Activated CD4-positive, alpha-beta T cell treated with anti-CD3 and anti-CD28 coated beads, Interleukin-2, amount 50 U/mL, for 4 hours (primary cell): ENCODE results near the gene PNKD.
"Not testable (repeated sequence)": the region's sequence is repeated elsewhere in the genome, so short reads cannot be mapped to it uniquely, and the experiment has no call there.

ENCODE experiments used
- DNase-seq, 2 experiments: peaks; one replicate each; pipeline ENCODE4 v3.0.0-alpha.2; 2020

Gene PNKD

DNA sequence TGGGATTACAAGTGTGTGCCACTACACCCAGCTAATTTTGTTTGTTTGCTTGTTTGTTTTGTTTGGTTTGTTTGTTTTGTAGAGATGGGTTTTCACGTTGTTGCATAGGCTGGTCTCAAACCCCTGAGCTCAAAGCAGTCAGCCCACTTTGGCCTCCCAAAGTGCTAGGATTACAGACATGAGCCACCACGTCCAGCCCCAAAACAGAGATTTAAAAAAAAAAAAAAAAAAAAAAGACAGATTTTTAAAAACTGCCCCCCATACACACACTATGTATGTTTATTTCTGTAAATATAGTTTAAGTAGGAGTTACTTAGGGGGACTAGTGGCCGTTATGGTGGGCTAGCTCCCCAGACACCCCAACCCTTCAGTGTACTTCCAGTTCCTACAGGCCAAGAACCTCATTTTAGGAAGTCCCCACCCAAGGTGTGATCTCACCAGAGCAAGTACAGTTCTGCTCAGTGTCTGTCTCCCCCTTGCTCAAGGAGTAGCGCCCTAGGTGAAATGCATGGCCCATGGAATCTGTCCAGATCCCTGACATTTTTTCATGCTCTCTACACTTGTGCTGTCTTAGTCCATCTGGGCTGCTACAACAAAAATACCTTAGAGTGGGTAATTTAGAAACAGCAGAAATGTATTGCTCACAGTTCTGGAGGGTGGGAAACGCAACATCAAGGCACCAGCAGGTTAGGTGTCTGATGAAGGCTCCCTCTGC lies 23.6 kb downstream of the PNKD start:
- DNase-seq = no peak

DNA sequence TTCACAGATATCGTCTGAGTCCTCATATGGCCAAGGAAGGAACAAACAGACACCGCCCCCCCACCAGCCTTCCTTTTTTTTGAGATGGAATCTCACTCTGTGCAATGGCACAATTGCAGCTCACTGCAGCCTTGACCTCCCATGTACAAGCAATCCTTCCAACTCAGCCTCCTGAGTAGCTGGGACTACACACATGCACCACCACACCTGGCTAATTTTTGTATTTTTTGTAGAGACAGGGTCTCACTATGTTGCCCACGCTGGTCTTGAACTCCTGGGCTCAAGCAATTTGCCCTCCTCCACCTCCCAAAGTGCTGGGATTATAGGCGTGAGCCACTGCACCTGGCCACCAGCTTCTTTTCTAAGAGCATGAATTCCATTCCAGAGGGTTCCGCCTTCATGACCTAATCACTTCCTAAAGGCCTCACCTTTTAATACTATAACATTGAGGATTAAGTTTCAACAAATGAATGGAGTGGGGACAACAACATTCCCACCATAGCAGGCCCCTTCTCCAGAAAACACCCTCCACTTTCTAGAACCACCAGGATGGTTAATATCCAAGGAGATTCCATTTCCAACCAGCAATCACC lies 24.2 kb downstream of the PNKD start:
- no peak for DNase-seq

DNA sequence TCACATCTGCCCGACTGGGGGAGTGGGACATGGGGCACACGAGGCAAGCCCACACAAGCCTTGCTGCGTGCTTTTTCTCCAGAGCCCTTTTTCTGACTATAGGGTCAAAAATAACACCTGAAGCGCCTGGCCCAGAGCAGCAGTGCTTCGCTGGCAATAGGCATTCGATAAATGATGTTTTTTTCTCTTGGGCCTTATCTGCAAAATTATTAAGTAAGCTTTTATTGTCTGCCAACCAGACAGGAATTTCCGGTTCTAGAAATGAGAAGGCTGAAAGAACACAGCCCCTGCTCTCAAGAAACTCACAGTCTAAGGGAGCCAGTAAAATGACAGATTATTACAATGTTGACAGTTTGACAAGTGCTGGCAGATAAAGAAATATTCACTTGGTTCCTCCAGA lies 24.7 kb downstream of the PNKD start:
- DNase-seq = no peak

DNA sequence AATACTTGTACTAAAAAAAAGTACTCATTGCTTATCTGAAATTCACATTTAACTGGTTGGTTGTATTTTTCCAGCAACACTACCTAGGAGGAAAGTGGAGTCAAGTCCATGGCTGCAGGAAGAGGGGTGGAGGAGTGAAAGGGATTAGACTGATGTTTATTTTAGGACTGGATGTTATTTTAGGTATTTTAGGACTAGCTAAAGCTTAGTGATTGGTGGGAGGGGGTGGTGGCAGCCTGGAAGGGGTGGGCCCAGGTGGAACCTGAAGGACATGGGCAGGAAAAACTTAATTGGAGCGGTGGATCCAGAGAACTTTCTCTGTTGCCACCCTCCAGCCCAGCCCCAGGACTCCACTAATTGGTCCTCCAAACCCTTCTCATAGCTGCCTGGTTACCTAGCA lies 25.9 kb downstream of the PNKD start:
- DNase-seq = no peak

DNA sequence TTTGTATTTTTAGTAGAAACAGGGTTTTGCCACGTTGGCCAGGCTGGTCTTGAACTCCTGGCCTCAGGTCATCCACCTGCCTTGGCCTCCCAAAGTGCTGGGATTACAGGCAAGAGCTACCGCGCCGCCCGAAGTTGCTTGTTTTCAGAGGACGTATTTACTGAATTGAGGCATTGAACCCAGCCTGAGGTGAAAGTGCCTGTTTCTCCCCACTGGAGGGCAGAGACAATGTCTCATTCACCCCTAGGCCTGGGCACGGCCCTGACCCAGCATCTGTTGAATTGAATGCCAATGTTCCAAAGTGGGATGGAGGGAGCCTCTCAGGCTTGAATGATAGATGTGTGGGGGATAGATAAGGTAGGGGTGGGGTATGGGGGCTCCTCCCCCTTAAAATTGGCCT lies 26.5 kb downstream of the PNKD start:
- no peak for DNase-seq

DNA sequence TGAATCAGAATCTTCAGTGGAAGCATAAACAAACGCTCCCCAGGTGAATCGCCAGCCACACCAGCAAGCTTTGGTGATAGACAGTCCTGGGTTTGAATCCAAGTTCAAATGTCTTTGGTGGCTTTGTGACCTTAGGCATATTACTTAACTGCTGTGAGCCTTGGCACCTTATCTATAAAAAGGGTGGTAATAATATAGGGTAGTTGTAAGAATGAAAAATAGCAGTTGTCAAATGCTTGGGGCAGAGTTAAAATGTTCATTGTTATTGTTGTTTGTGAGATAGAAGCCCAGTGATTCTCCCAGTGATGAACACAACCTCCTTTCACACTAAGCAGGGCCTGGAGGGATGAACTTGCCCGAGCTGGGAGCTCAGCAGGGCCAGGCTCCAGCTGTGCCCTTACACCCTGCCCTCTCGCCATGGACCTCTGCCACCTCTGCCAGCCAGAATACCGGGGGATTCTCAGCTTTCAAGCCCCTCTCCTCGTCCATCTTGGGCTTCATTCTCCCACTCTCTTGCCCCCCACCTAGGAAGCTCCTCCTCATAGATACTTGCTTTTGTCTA lies 28.1 kb downstream of the PNKD start:
- DNase-seq = no peak

DNA sequence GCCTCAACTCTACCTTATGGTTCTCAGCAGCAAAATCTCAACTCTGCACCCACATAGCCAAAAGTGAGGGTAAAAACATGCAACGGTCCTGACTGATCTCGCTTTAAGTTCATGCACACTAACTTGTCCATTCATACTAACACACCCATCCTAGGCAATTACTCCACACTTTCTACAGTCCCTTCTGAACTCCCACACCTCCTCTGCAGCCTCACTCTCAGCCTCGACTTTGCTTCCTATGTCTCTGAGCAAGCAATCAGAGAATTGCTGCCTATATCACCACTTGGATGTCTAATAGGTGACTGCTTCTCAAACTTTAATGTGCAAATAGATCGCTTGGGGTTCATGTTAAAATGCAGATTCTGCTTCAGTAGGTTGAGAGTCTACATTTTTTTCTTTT lies 29.8 kb downstream of the PNKD start:
- DNase-seq = no peak

DNA sequence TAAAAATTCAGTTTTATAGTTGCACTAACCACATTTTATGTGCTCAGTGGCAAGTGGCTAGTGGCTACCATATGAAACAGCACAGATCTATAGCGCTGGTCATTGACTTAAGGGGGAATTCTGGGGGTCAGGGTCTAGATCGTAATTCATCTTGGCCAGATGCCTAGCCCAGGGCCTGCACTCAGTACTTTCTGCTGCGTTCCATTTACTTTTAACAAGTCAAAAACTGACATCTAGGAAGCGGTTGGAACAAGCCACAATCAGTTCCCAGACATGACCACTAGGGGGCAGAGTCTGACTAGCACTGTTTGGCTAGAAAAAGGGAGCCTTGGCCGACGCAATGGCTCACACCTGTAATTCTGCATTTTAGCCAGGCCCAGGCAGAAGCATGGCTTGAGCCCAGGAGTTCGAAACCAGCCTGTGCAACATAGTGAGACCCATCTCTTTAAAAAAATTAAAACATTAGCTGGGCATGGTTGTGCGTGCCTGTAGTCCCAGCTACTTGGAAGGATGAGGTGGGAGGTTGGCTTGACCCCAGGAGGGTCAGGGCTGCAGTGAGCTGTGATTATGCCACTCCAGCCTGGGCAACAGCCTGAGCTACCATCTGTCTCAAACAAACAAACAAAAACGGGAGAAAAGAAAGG lies 31.0 kb downstream of the PNKD start:
- DNase-seq = peak; percentile 86 to 87

DNA sequence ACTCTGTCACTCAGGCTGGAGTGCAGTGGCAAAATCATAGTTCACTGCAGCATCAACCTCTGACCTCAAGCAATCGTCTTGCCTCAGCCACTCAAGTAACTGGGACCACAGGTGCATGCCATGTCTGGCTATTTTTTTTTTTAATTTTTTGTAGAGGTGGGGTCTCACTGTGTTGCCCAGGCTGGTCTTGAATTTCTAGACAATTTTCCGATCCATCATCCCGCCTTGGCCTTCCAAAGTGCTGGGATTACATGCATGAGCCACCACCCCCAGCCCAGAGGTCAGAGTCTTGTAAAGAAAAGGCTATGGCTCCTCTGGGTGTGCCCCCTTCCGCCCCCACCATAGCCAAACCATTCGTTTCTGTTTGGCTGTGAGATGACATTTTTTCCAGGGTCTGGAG lies 35.1 kb downstream of the PNKD start:
- no peak for DNase-seq

DNA sequence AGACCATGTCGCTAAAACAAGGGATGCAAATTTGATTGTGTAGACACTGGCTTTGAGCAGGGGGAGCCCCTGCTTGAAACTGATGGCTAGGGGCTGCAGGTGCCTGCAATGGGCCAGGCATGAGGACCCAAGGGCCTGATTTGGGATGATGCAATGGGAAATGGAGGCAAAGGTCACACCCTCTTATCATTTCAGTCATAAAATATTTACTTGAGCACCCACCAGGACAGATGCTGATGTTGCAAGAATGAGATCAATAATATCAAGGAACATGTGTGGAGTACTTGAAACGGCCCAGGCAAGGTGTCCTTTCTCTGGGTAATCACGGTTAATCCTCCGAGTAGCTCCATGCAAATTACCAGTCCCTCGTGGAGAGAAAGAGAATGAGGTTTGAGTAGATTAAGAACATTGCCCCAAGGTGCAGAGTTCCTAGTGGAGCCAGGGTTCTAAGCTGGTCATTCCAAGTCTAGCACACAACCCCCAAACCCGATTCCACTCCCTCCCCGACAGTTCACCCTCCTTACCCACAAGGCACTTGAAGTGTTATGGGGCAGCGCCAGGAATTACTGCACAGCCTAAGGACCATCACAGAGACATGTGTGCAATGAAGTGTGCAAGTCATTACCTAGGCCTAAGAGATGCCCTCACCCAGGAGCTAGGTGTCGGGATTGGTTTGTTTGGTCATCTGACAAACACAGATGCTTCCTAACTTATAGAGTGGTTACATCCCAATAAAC lies 36.0 kb downstream of the PNKD start:
- no peak for DNase-seq

DNA sequence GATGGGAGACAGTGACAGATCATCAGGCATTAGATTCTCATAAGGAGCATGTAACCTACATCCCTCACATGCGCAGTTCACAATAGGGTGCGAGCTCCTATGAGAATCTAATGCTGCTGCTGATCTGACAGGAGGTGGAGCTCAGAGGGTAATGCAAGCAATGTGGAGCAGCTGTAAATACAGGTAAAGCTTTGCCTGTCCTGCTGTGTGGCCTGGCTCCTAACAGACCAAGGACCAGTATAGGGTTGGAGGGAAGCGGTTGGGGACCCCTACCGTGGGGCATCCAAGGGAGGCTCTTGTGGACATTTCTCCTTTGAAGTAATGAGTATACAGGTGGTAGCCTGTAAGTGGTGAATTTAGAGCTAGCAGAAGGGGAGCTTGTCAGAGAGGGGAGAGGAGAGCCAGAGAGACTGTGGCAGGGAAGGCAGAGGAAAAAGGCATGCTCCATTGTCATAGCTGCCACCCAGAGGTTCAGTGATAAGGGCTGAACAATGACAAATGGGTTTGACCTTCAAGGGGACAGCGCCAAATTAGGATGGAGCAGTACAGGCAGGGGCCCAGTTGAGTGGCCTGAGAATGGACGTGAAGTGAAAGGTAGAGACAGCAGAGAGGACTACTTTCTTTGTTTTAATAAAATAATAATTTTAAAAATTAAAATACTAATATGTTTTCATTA lies 37.2 kb downstream of the PNKD start:
- DNase-seq = no peak

DNA sequence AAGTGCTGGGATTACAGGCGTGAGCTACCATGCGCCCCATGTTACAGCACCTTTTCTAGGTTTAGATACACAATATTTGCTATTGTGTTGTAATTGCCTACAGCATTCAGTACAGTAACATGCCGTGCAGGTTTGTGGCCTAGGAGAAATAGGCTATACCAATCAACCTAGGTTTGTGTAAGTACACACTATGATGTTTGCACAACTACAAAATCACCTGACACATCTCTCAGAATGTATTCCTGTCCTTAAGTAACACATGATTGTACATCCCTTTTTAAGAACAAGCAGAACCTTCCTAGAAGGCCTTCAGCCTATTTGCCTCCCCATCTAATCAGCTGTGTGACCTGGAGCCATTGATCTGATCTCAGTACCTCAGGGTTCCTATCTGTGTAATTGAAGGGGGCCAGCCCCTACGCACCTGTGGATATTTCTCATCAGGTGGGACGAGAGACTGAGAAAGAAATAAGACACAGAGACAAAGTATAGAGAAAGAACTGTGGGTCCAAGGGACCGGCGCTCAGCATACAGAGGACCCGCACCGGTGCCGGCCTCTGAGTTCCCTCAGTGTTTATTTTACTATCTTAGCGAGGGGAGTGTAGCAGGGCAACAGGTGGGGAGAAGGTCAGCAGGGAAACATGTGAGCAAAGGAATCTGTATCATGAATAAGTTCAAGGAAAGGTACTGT lies 40.7 kb downstream of the PNKD start:
- no peak for DNase-seq

DNA sequence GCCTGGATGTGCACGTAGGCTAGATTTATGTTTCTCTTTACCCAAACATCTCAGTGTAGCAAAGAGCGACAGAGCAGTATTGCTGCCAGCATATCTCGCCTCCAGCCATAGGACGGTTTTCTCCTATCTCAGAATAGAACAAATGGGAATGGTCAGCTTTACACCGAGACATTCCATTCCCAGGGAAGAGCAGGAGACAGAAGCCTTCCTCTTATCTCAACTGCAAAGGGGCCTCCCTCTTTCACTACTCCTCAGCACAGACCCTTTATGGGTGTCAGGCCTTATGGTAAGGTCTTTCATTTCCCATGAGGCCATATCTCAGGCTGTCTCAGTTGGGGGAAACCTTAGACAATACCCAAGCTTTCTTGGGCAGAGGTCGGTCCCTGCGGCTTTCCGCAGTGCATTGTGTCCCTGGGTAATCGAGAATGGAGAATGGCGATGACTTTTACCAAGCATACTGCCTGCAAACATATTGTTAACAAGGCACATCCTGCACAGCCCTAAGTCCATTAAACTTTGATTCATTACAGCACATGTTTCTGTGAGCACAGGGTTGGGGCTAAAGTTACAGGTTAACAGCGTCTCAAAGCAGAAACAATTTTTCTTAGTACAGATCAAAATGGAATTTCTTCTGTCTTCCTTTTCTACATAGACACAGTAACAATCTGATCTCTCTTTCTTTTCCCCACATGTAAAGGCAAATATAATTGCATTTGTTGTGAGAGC lies 41.4 kb downstream of the PNKD start:
- DNase-seq = not testable (repeated sequence)

DNA sequence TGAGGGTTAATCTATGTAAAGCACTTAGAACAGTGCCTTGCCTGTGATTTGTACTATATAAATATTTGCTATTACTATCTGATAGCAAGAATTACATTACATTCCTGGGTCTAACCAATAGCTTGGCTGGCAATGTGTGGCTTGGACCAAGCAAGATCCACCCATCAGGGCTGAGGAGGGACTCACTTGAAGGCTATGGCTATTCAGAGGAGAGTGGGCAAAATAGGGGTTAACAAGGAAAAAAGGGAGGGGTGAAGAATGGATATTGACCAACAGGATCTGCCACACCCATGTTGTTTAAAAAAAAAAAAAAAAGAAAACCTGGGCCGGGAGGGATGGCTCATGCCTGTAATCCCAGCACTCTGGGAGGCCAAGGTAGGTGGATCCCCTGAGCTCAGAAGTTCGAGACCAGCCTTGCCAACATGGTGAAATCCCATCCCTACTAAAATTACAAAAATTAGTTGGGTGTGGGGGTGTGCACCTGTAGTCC lies 42.0 kb downstream of the PNKD start:
- no peak for DNase-seq

DNA sequence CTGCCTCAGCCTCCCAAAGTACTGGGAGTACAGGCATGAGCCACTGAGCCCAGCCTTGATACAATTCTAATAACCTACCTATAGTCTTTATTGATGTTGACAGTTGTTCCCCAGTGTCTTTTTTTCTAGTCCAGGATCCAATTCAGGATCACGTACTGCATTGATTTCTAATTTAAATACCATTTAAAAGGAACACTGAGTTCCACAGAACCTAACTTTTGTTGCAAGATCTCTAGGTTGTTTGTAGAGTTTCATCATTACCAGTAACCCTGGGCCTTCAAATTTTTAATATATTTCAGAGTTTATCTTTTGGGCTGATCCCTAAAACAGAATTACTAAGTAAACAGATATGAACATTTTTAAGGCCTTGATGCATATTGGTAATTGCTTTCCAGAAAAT lies 43.0 kb downstream of the PNKD start:
- no peak for DNase-seq

DNA sequence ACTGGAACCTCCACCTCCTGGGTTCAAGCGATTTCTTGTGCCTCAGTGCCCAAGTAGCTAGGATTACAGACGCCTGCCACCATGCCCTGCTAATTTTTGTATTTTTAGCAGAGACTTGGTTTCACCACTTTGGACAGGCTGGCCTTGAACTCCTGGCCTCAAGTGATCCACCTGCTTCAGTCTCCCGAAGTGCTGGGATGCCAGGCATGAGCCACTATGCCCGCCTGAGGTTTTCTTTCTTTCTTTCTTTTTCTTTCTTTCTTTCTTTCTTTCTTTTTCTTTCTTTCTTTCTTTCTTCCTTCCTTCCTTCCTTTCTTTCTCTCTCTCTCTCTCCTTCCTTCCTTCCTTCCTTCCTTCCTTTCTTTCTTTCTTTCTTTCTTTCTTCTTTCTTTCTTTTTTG lies 44.4 kb downstream of the PNKD start:
- DNase-seq = not testable (repeated sequence)

DNA sequence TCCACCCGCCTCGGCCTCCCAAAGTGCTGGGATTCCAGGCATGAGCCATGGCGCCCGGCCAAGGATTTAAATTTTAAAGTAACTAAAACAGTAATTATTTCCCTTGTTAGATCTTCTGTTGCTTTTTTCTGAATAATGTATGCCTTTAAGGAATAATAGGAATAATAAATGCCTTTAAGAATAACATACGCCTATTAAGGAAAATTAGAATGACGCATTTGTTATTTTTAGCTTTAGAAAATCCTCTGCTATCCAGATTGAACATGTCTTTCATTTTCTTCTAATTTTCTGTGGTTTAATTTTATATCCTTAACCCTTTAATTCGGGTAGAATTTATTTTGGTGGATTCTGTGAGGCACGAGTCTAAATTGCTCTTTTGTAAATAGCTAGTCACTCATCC lies 45.1 kb downstream of the PNKD start:
- DNase-seq = no peak

DNA sequence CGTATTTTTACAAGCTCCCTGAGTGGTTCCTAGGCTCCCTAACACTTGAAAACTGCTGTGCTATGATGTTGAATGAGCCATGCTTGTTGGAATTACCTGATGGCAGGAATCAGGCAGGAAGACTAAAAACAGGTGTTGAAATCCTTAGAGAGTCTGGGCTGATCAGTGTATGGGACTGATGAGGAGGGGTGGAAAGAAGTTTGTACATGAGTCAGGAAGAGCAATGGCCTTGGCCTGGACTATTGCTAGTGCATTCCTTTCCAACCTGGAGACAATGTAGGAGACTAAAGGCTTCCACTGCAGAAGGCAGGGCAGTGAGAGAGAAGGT lies 46.9 kb downstream of the PNKD start:
- no peak for DNase-seq

DNA sequence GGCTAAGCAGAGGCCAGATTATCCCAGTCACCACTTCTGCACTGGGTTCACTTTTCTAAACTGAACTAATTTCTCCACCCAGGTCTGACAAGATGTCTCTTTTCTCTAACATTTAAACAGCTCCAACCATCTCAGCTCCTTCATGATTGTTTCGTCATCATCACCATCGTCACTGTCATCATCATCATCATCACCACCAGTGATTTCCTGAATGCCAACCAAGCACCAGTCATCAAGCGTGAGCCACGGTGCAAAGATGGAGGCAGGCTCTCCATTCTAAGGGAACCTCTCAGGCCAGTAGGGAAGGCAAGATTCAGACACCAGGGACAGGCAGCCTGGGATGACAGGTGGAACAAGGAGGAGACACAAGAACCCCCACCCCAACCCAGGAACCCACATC lies 47.5 kb downstream of the PNKD start:
- DNase-seq = no peak

DNA sequence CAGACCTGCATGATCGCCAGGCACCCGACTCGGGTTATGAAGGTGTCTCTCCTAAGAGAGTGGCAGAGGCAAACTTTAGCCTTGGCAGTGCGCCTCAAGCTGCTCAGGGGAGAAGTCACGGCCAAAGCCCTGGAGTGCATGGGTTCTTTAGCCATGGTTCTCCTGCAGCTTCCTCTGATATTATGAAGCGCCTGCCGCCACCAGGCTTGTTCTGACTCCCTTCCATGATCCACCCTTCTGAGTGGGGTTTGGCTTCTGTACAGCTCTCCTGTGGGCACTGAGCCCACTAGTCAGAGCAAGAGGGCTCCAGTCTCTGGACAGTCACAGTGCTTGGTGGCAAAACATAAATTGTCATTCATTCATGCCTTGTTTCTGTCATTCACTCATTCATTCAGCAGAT lies 47.9 kb downstream of the PNKD start:
- DNase-seq = no peak

DNA sequence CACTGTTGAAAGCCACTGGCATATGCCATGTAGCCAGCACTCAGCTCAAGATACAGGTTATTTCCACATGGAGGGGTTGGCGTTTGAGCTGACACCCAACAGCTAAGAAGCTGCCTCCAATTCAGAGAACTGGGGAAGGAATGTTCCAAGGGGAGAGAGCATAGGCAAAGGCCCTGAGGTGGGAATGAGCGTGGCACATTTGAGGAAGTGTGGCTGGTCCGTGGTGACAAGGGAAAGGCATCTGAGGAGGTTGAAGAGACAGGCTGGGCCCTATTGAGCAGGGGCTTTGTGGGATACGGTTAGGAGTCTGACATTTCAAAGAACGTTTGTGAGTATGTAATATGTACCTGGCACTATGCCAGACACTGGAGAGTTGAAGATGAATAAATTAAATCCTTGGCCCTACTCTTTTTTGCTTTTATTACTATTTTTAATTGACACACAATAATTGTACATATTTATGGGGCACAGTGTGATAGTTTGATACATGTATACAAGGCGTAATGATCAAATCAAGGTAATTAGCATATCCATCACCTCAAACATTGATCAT lies 49.6 kb downstream of the PNKD start:
- no peak for DNase-seq
